ENCODE data around the gene G3BP1.
"Not testable (repeated sequence)": the region's sequence is repeated elsewhere in the genome, so short reads cannot be mapped to it uniquely, and the experiment has no call there.

GRCh38 chr5:151832843-151833242 is 61.1 kb downstream of the G3BP1 start:
- TF ChIP-seq CTCF (conservative IDR thresholded peaks at IDR 0.05; ENCODE audit: low read length); EZH2phosphoT487 (IDR thresholded peaks at IDR 0.05; ENCODE audit: borderline replicate concordance): not testable (repeated sequence)

All from Loucy (cell line).